HepG2 (cell line): Measurements from ENCODE around the gene FLRT3. TPM values are rescaled to one million over a fixed set of nuclear protein-coding genes. Genes with fewer than 3 reads are reported as not detected.

Source experiments
- ATF7 ChIP-seq, 2 experiments: fragments of 450-650 bp in 1 of 2; sonication (generic) in 1 of 2; formaldehyde crosslinking in 1 of 2; IDR thresholded peaks; 2 replicates each; pipeline versions ENCODE4 v1.4.0 to v1.6.1; 2016 to 2020; ENCODE audit warnings: antibody characterized with exemption in 1 of 2, mild to moderate bottlenecking in 1 of 2, missing genetic modification reagents in 1 of 2
- CREB1 ChIP-seq, 2 experiments: fragments of 450-650 bp in 1 of 2; IDR thresholded peaks; 2 replicates each; pipeline ENCODE4 v1.6.1; 2016 to 2017; ENCODE audit warnings: control low read depth in 1 of 2, mild to moderate bottlenecking in 1 of 2, missing compliant biosample characterization in 1 of 2, missing genetic modification characterization in 1 of 2
- ERF ChIP-seq: IDR thresholded peaks from 2 replicates; pipeline ENCODE4 v1.6.1; 2018; ENCODE audit warnings: missing biosample characterization, missing genetic modification reagents
- GABPB1 ChIP-seq: IDR thresholded peaks from 2 replicates; pipeline ENCODE4 v1.6.1; 2016; ENCODE audit warnings: mild to moderate bottlenecking, missing genetic modification reagents, moderate library complexity, missing compliant biosample characterization
- ISL2 ChIP-seq: sonication (generic); formaldehyde crosslinking; IDR thresholded peaks from 2 replicates; pipeline ENCODE4 v1.5.0; 2020; ENCODE audit warnings: missing genetic modification reagents
- KLF16 ChIP-seq, 2 experiments: sonication (generic) in 1 of 2; formaldehyde crosslinking in 1 of 2; IDR thresholded peaks; 2 replicates each; pipeline versions ENCODE4 v1.6.1 to v1.8.0; 2016 to 2023; ENCODE audit warnings: missing genetic modification reagents in 2 of 2, missing compliant biosample characterization in 1 of 2
- MTA3 ChIP-seq: sonication (generic); formaldehyde crosslinking; IDR thresholded peaks from 2 replicates; pipeline ENCODE4 v1.4.0; 2020; ENCODE audit warnings: missing genetic modification reagents
- NBN ChIP-seq: fragments of 450-650 bp; conservative IDR thresholded peaks from 2 replicates; pipeline ENCODE4 v1.6.1; 2017
- NFE2L1 ChIP-seq: sonication (generic); formaldehyde crosslinking; IDR thresholded peaks from 2 replicates; pipeline ENCODE4 v1.4.0; 2020; ENCODE audit warnings: missing genetic modification reagents, mild to moderate bottlenecking, borderline replicate concordance
- NFRKB ChIP-seq: fragments of 450-650 bp; IDR thresholded peaks from 2 replicates; pipeline ENCODE4 v1.6.1; 2017
- NR2F2 ChIP-seq: IDR thresholded peaks from 2 replicates; pipeline ENCODE4 v1.6.1; 2012; ENCODE audit warnings: low read depth, inconsistent platforms, borderline replicate concordance
- TRIM22 ChIP-seq: fragments of 450-650 bp; IDR thresholded peaks from 2 replicates; pipeline ENCODE4 v1.6.1; 2017
- ZBTB1 ChIP-seq: sonication (generic); formaldehyde crosslinking; IDR thresholded peaks from 2 replicates; pipeline ENCODE4 v1.4.0; 2020; ENCODE audit warnings: missing genetic modification reagents, borderline replicate concordance
- ZNF274 ChIP-seq: sonication (generic); formaldehyde crosslinking; IDR thresholded peaks from 2 replicates; pipeline ENCODE4 v1.5.1; 2020; ENCODE audit warnings: mild to moderate bottlenecking, missing genetic modification reagents
- ZNF383 ChIP-seq: sonication (generic); formaldehyde crosslinking; IDR thresholded peaks from 2 replicates; pipeline ENCODE4 v1.4.0; 2020; ENCODE audit warnings: missing genetic modification reagents, mild to moderate bottlenecking, borderline replicate concordance
- ZNF512B ChIP-seq: sonication (generic); formaldehyde crosslinking; IDR thresholded peaks from 2 replicates; pipeline ENCODE4 v1.5.1; 2020; ENCODE audit warnings: missing genetic modification reagents, mild to moderate bottlenecking, borderline replicate concordance
- ZUFSP ChIP-seq: sonication (generic); formaldehyde crosslinking; IDR thresholded peaks from 2 replicates; pipeline ENCODE4 v1.9.0; 2021; ENCODE audit warnings: missing genetic modification reagents, mild to moderate bottlenecking, borderline replicate concordance
- polyA plus RNA-seq, 8 experiments: library from polyadenylated mRNA; depleted of rRNA in 3 of 8; stranded (reverse) in 7 of 8; unstranded in 1 of 8; fragments of >200 nt; fragmentation: Illumina TruSeq in 4 of 8; extraction: Trizol in 4 of 8; gene quantifications; 2 replicates each; pipeline versions ENCODE4 v1.2.1 to v1.2.3, GENCODE V29; 2011 to 2016; ENCODE audit warnings: low read depth in 4 of 8, missing spikeins in 1 of 8, mixed read lengths in 1 of 8; ENCODE audit not compliant: insufficient read depth in 1 of 8
- total RNA-seq, 5 experiments: library from RNA; depleted of rRNA; stranded (reverse); fragments of >200 nt; fragmentation: Illumina TruSeq; extraction: Trizol; gene quantifications; 2 replicates each; pipeline ENCODE4 v1.2.3, GENCODE V29; 2016; ENCODE audit warnings: low read depth in 1 of 5
- TF ChIP-seq, protein P1 (sequence below): sonication (generic); formaldehyde crosslinking; conservative IDR thresholded peaks from 2 replicates; pipeline ENCODE4 v1.8.0; 2022; ENCODE audit warnings: missing genetic modification reagents
- TF ChIP-seq, protein P2 (sequence below): sonication (generic); formaldehyde crosslinking; IDR thresholded peaks from 2 replicates; pipeline ENCODE4 v1.8.0; 2022; ENCODE audit warnings: missing genetic modification reagents, mild to moderate bottlenecking, moderate library complexity, borderline replicate concordance

FLRT3 gene
- total and polyA plus RNA-seq, 2 of the 13 experiments (the other 11 are each of a cell fraction or from before 2014, with no cell fraction given): 0.44 to 5.3 TPM

DNA sequence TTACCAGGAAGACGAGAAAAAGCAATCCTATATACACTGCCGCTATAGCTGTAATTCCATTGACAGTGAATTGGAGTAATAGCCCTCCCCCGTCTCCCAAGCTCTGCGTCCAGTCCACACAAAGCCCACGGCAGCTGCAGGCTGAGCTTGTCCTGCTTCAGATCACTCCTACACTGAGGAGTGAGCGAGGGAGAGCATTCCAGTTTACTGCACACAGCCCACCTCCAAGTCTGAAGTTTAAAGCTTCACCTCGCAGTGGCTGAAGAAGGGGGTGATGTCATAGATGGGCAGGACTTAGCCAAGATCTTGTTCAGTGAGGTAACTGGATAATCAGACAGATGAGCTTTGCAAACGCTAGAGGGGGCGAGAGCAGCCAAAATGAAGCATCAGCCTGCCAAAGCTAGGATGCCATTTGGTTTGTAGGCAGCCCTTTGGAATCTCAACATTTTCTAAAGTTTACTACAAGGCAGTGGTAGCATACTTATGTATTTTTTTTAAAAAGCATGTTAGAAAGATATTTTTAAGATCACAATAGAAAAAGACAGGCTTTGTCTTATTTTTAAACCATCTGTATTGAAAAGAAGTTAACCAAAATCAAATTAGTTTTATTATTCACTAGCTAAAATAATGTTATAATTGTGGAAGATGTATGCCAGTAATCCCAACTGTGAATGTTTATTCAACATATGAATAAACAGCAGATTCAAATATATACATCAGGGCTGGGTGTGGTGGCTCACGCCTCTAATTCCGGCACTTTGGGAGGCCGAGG, at the start of gene FLRT3 (continued):
- TF ChIP-seq ZUFSP (CRISPR knock-in tag) (no peak), CREB1 (IDR thresholded peaks at IDR 0.05) (peak; percentile 83), CREB1 (CRISPR knock-in tag; IDR thresholded peaks at IDR 0.05) (no peak), ZNF512B (CRISPR knock-in tag) (no peak), NBN (no peak), GABPB1 (CRISPR knock-in tag) (peak; percentile 34; the same call in 1 of the 2 replicates), KLF16 (CRISPR knock-in tag; IDR thresholded peaks at IDR 0.05) (peak in 1 of 2 experiments; percentile 82; a peak in 1 of 4 replicates), ERF (CRISPR knock-in tag) (peak; percentile 59; the same call in 1 of the 2 replicates), NR2F2 (no peak), ISL2 (CRISPR knock-in tag) (no peak; the same call in 1 of the 2 replicates), ZNF274 (CRISPR knock-in tag) (0 out of 2 replicates have a peak, but pooled peaks have one; percentile 46), TRIM22 (no peak), NFRKB (no peak), MTA3 (CRISPR knock-in tag) (no peak), ZNF383 (no peak), ZBTB1 (CRISPR knock-in tag) (no peak), ATF7 (IDR thresholded peaks at IDR 0.05) (peak; percentile 96), ATF7 (CRISPR knock-in tag; IDR thresholded peaks at IDR 0.05) (peak; percentile 91; the same call in 1 of the 2 replicates), NFE2L1 (CRISPR knock-in tag) (no peak)
- TF ChIP-seq, protein P1, sequence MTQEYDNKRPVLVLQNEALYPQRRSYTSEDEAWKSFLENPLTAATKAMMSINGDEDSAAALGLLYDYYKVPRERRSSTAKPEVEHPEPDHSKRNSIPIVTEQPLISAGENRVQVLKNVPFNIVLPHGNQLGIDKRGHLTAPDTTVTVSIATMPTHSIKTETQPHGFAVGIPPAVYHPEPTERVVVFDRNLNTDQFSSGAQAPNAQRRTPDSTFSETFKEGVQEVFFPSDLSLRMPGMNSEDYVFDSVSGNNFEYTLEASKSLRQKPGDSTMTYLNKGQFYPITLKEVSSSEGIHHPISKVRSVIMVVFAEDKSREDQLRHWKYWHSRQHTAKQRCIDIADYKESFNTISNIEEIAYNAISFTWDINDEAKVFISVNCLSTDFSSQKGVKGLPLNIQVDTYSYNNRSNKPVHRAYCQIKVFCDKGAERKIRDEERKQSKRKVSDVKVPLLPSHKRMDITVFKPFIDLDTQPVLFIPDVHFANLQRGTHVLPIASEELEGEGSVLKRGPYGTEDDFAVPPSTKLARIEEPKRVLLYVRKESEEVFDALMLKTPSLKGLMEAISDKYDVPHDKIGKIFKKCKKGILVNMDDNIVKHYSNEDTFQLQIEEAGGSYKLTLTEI (CRISPR knock-in tag): no peak
- TF ChIP-seq, protein P2, sequence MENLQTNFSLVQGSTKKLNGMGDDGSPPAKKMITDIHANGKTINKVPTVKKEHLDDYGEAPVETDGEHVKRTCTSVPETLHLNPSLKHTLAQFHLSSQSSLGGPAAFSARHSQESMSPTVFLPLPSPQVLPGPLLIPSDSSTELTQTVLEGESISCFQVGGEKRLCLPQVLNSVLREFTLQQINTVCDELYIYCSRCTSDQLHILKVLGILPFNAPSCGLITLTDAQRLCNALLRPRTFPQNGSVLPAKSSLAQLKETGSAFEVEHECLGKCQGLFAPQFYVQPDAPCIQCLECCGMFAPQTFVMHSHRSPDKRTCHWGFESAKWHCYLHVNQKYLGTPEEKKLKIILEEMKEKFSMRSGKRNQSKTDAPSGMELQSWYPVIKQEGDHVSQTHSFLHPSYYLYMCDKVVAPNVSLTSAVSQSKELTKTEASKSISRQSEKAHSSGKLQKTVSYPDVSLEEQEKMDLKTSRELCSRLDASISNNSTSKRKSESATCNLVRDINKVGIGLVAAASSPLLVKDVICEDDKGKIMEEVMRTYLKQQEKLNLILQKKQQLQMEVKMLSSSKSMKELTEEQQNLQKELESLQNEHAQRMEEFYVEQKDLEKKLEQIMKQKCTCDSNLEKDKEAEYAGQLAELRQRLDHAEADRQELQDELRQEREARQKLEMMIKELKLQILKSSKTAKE (CRISPR knock-in tag): no peak
